ENCODE measurements around the gene FAT1.

The FAT1 gene

GRCh38 chr4:186724058-186724863 is 605 bp upstream of the FAT1 start:
- no peak for DNase-seq

GRCh38 chr4:186722796-186723291 is 812 bp downstream of the FAT1 start:
- DNase-seq = no peak

- DNase-seq = no peak
Observed at GRCh38 chr4:186719925-186720694, 3.5 kb downstream of the FAT1 start.

GRCh38 chr4:186717556-186717955 is 6.1 kb downstream of the FAT1 start:
- DNase-seq = no peak

GRCh38 chr4:186715077-186715476 is 8.6 kb downstream of the FAT1 start:
- DNase-seq = no peak

GRCh38 chr4:186714006-186714675 is 9.5 kb downstream of the FAT1 start:
- no peak for DNase-seq

GRCh38 chr4:186712690-186713089 is 11.0 kb downstream of the FAT1 start:
- no peak for DNase-seq

- no peak for DNase-seq
Observed at GRCh38 chr4:186710521-186711119, 13.0 kb downstream of the FAT1 start.

GRCh38 chr4:186709517-186709916 is 14.1 kb downstream of the FAT1 start:
- no peak for DNase-seq

- no peak for DNase-seq
Observed at GRCh38 chr4:186708554-186708953, 15.1 kb downstream of the FAT1 start.

GRCh38 chr4:186707996-186708395 is 15.7 kb downstream of the FAT1 start:
- DNase-seq = no peak

GRCh38 chr4:186707574-186707973 is 16.1 kb downstream of the FAT1 start:
- no peak for DNase-seq

- DNase-seq = no peak
Observed at GRCh38 chr4:186704057-186704456, 19.6 kb downstream of the FAT1 start.

GRCh38 chr4:186703510-186703909 is 20.1 kb downstream of the FAT1 start:
- no peak for DNase-seq

- no peak for DNase-seq
Observed at GRCh38 chr4:186702940-186703339, 20.7 kb downstream of the FAT1 start.

- no peak for DNase-seq
Observed at GRCh38 chr4:186702297-186702696, 21.4 kb downstream of the FAT1 start.

GRCh38 chr4:186701788-186702187 is 21.9 kb downstream of the FAT1 start:
- DNase-seq = no peak

GRCh38 chr4:186701273-186701672 is 22.4 kb downstream of the FAT1 start:
- DNase-seq = no peak

GRCh38 chr4:186700746-186701145 is 22.9 kb downstream of the FAT1 start:
- no peak for DNase-seq

- no peak for DNase-seq
Observed at GRCh38 chr4:186699881-186700397, 23.7 kb downstream of the FAT1 start.

- no peak for DNase-seq
Observed at GRCh38 chr4:186699298-186699697, 24.4 kb downstream of the FAT1 start.

- no peak for DNase-seq
Observed at GRCh38 chr4:186698525-186698924, 25.1 kb downstream of the FAT1 start.

- DNase-seq = no peak
Observed at GRCh38 chr4:186698028-186698427, 25.6 kb downstream of the FAT1 start.
